ENCODE results near the gene SUFU.

DNA sequence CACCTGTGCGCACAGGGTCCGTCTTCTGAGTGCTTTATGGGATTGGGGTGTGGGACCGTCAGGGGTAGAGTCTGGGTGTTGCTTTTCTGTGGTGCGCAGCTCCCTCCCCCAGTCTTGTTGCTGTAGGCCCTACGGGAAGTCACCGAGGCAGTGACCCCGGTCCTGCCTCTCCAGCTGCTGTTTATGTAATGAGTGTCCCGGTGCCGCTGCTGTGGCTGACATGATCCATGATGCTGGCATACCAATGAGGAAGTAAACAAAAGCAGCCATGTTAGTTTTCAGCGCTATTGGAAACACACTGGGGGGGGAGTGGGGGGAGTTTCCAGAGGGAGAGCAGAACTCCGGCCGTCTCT is 141.6 kb downstream of the SUFU start:
- TF ChIP-seq, protein P1, sequence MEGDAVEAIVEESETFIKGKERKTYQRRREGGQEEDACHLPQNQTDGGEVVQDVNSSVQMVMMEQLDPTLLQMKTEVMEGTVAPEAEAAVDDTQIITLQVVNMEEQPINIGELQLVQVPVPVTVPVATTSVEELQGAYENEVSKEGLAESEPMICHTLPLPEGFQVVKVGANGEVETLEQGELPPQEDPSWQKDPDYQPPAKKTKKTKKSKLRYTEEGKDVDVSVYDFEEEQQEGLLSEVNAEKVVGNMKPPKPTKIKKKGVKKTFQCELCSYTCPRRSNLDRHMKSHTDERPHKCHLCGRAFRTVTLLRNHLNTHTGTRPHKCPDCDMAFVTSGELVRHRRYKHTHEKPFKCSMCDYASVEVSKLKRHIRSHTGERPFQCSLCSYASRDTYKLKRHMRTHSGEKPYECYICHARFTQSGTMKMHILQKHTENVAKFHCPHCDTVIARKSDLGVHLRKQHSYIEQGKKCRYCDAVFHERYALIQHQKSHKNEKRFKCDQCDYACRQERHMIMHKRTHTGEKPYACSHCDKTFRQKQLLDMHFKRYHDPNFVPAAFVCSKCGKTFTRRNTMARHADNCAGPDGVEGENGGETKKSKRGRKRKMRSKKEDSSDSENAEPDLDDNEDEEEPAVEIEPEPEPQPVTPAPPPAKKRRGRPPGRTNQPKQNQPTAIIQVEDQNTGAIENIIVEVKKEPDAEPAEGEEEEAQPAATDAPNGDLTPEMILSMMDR (IDR thresholded peaks at IDR 0.05) = no peak
- TF ChIP-seq POLR2A (IDR thresholded peaks at IDR 0.05) (no peak), EP300 (IDR thresholded peaks at IDR 0.05) (peak; percentile 53)
